K562 (cell line): ENCODE measurements around the gene THAP9. TPM values are rescaled to one million over a fixed set of nuclear protein-coding genes. Genes with fewer than 3 reads are reported as not detected.

Source experiments
- BCOR ChIP-seq: fragments of 450-650 bp; IDR thresholded peaks from 2 replicates; pipeline ENCODE4 v1.6.1; 2016
- CAMTA2 ChIP-seq: fragments of 250-450 bp; sonication (Bioruptor Pico); conservative IDR thresholded peaks from 2 replicates; pipeline ENCODE4 v1.5.1; 2022
- ETV1 ChIP-seq: fragments of 450-650 bp; conservative IDR thresholded peaks from 2 replicates; pipeline ENCODE4 v1.6.1; 2016; ENCODE audit warnings: missing genetic modification characterization, control low read depth, low read depth, missing compliant biosample characterization
- HMG20B ChIP-seq: fragments of 250-450 bp; sonication (Bioruptor Pico); IDR thresholded peaks from 2 replicates; pipeline ENCODE4 v1.5.0; 2021; ENCODE audit warnings: mild to moderate bottlenecking
- ILF3 ChIP-seq: fragments of 450-650 bp; IDR thresholded peaks from 2 replicates; pipeline ENCODE4 v1.6.1; 2018; ENCODE audit warnings: antibody characterized with exemption, mild to moderate bottlenecking, moderate library complexity, borderline replicate concordance
- MYBL2 ChIP-seq, 2 experiments: fragments of 450-650 bp in 1 of 2; sonication (generic) in 1 of 2; formaldehyde crosslinking in 1 of 2; IDR thresholded peaks; 2 replicates each; pipeline versions ENCODE4 v1.6.1 to v1.8.1; 2017 to 2022; ENCODE audit warnings: borderline replicate concordance in 1 of 2, inconsistent platforms in 1 of 2, low read depth in 1 of 2, mild to moderate bottlenecking in 1 of 2, missing genetic modification reagents in 1 of 2, moderate library complexity in 1 of 2
- PHB2 ChIP-seq: fragments of 450-650 bp; IDR thresholded peaks from 2 replicates; pipeline ENCODE4 v1.6.1; 2017; ENCODE audit warnings: low read depth
- RFX5 ChIP-seq: IDR thresholded peaks from 2 replicates; pipeline ENCODE4 v1.6.1; 2011; ENCODE audit warnings: low read depth, mild to moderate bottlenecking, improper control_type of control experiment, low read length
- SIN3B ChIP-seq: fragments of 450-650 bp; IDR thresholded peaks from 2 replicates; pipeline ENCODE4 v1.6.1; 2017; ENCODE audit warnings: low read depth, mild to moderate bottlenecking, moderate library complexity
- TFAM ChIP-seq: fragments of 250-450 bp; sonication (Bioruptor Pico); conservative IDR thresholded peaks from 2 replicates; pipeline ENCODE4 v1.5.0; 2021; ENCODE audit warnings: mild to moderate bottlenecking, moderate library complexity
- TGIF2 ChIP-seq: sonication (generic); formaldehyde crosslinking; IDR thresholded peaks from 2 replicates; pipeline ENCODE4 v1.8.1; 2022; ENCODE audit warnings: mild to moderate bottlenecking, missing genetic modification reagents, moderate library complexity
- XRCC5 ChIP-seq: fragments of 200-400 bp; formaldehyde crosslinking; IDR thresholded peaks from 2 replicates; pipeline ENCODE4 v1.6.1; 2017; ENCODE audit warnings: low read depth, mild to moderate bottlenecking, low read length
- ZNF12 ChIP-seq: sonication (generic); formaldehyde crosslinking; IDR thresholded peaks from 2 replicates; pipeline ENCODE4 v1.4.0; 2020; ENCODE audit warnings: mild to moderate bottlenecking, missing genetic modification reagents
- polyA plus RNA-seq, 8 experiments: library from polyadenylated mRNA; depleted of rRNA in 4 of 8; stranded (reverse) in 5 of 8; unstranded in 3 of 8; fragments of >200 nt; fragmentation: Nextera tagmentation in 2 of 8; fragmentation: Illumina TruSeq in 1 of 8; extraction: Ambion mirVana in 2 of 8; extraction: Trizol in 1 of 8; gene quantifications; 2 replicates each; pipeline versions ENCODE4 v1.2.1 to v1.2.3, GENCODE V29; 2011 to 2014; ENCODE audit warnings: inconsistent platforms in 1 of 8, missing spikeins in 1 of 8
- total RNA-seq, 7 experiments: library from RNA; depleted of rRNA in 6 of 7; stranded (reverse); fragments of >200 nt in 6 of 7; fragmentation: Illumina TruSeq in 2 of 7; extraction: Trizol in 2 of 7; gene quantifications; 2 replicates each; pipeline versions ENCODE4 v1.2.1 to v1.2.3, GENCODE V29; 2011 to 2021; ENCODE audit warnings: low replicate concordance in 1 of 7
- TF ChIP-seq, protein P1 (sequence below): IDR thresholded peaks from 3 replicates; pipeline ENCODE4 v1.6.1; 2011; ENCODE audit warnings: borderline replicate concordance, mild to moderate bottlenecking, moderate library complexity; ENCODE audit not compliant: insufficient read length; ENCODE audit errors: extremely low read depth
- TF ChIP-seq, protein P2 (sequence below): fragments of 250-450 bp; sonication (Bioruptor Pico); IDR thresholded peaks from 2 replicates; pipeline ENCODE4 v1.8.0; 2021; ENCODE audit warnings: borderline replicate concordance, mild to moderate bottlenecking, moderate library complexity; ENCODE audit not compliant: poor library complexity, severe bottlenecking
- TF ChIP-seq, protein P3 (sequence below): IDR thresholded peaks from 2 replicates; pipeline ENCODE4 v1.6.1; 2011; ENCODE audit not compliant: insufficient read length; ENCODE audit errors: extremely low read depth
- TF ChIP-seq, protein P4 (sequence below): fragments of 250-450 bp; sonication (Bioruptor Pico); IDR thresholded peaks from 2 replicates; pipeline ENCODE4 v1.4.0; 2020; ENCODE audit warnings: mild to moderate bottlenecking, moderate library complexity, borderline replicate concordance
- TF ChIP-seq, protein P5 (sequence below): fragments of 450-650 bp; IDR thresholded peaks from 2 replicates; pipeline ENCODE4 v1.6.1; 2016; ENCODE audit warnings: low read depth, mild to moderate bottlenecking, moderate library complexity
- TF ChIP-seq, protein P6 (sequence below): sonication (generic); formaldehyde crosslinking; IDR thresholded peaks from 2 replicates; pipeline ENCODE4 v1.8.0; 2022; ENCODE audit warnings: mild to moderate bottlenecking, missing genetic modification reagents

THAP9 gene
- total and polyA plus RNA-seq, 9 of the 15 experiments (the other 6 are each of a cell fraction or from before 2014, with no cell fraction given): 3.4 to 7.0 (median 5.4) TPM

DNA sequence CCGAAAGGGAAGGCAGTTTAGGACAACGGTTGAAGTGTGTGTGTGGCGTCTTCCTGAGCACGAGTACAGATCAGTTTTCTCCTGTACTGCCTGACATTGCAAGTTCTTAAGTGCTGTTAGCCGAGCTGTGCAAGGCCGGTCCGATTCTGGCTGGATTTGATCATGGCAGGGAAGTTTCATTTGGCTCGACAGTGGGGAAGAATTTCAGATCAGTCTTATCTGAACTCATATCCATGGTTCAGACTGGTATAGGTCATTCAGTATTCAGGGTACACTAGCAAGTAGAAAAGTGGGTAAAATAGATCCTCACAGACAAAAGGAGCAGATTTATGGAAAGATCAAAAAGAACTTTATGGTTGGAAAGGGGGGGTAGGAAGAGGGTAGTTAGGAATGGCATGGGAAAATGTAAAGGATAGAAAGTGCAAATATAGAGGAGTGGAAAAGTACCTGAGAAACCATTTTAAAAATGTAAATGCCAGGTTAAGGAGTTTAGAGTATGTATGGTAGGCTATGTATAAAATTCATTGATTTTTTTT, 716 bp downstream of the THAP9 start (continued):
- TF ChIP-seq, protein P1, sequence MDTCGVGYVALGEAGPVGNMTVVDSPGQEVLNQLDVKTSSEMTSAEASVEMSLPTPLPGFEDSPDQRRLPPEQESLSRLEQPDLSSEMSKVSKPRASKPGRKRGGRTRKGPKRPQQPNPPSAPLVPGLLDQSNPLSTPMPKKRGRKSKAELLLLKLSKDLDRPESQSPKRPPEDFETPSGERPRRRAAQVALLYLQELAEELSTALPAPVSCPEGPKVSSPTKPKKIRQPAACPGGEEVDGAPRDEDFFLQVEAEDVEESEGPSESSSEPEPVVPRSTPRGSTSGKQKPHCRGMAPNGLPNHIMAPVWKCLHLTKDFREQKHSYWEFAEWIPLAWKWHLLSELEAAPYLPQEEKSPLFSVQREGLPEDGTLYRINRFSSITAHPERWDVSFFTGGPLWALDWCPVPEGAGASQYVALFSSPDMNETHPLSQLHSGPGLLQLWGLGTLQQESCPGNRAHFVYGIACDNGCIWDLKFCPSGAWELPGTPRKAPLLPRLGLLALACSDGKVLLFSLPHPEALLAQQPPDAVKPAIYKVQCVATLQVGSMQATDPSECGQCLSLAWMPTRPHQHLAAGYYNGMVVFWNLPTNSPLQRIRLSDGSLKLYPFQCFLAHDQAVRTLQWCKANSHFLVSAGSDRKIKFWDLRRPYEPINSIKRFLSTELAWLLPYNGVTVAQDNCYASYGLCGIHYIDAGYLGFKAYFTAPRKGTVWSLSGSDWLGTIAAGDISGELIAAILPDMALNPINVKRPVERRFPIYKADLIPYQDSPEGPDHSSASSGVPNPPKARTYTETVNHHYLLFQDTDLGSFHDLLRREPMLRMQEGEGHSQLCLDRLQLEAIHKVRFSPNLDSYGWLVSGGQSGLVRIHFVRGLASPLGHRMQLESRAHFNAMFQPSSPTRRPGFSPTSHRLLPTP: no peak
- TF ChIP-seq, protein P2, sequence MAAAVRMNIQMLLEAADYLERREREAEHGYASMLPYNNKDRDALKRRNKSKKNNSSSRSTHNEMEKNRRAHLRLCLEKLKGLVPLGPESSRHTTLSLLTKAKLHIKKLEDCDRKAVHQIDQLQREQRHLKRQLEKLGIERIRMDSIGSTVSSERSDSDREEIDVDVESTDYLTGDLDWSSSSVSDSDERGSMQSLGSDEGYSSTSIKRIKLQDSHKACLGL (CRISPR knock-in tag): no peak
- TF ChIP-seq, protein P3, sequence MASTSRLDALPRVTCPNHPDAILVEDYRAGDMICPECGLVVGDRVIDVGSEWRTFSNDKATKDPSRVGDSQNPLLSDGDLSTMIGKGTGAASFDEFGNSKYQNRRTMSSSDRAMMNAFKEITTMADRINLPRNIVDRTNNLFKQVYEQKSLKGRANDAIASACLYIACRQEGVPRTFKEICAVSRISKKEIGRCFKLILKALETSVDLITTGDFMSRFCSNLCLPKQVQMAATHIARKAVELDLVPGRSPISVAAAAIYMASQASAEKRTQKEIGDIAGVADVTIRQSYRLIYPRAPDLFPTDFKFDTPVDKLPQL: no peak
- TF ChIP-seq ILF3 (no peak), SIN3B (no peak), PHB2 (no peak), ETV1 (tag) (no peak), HMG20B (CRISPR knock-in tag) (no peak), CAMTA2 (CRISPR knock-in tag) (no peak), TGIF2 (no peak), BCOR (peak; percentile 8; the same call in 1 of the 2 replicates), ZNF12 (no peak), TFAM (CRISPR knock-in tag) (no peak), XRCC5 (no peak), RFX5 (no peak), MYBL2 (IDR thresholded peaks at IDR 0.05; ENCODE audit: low read depth) (peak; percentile 91), MYBL2 (CRISPR knock-in tag; IDR thresholded peaks at IDR 0.05; ENCODE audit: borderline replicate concordance) (no peak)
- TF ChIP-seq, protein P4, sequence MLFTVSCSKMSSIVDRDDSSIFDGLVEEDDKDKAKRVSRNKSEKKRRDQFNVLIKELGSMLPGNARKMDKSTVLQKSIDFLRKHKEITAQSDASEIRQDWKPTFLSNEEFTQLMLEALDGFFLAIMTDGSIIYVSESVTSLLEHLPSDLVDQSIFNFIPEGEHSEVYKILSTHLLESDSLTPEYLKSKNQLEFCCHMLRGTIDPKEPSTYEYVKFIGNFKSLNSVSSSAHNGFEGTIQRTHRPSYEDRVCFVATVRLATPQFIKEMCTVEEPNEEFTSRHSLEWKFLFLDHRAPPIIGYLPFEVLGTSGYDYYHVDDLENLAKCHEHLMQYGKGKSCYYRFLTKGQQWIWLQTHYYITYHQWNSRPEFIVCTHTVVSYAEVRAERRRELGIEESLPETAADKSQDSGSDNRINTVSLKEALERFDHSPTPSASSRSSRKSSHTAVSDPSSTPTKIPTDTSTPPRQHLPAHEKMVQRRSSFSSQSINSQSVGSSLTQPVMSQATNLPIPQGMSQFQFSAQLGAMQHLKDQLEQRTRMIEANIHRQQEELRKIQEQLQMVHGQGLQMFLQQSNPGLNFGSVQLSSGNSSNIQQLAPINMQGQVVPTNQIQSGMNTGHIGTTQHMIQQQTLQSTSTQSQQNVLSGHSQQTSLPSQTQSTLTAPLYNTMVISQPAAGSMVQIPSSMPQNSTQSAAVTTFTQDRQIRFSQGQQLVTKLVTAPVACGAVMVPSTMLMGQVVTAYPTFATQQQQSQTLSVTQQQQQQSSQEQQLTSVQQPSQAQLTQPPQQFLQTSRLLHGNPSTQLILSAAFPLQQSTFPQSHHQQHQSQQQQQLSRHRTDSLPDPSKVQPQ (CRISPR knock-in tag): no peak
- TF ChIP-seq, protein P5, sequence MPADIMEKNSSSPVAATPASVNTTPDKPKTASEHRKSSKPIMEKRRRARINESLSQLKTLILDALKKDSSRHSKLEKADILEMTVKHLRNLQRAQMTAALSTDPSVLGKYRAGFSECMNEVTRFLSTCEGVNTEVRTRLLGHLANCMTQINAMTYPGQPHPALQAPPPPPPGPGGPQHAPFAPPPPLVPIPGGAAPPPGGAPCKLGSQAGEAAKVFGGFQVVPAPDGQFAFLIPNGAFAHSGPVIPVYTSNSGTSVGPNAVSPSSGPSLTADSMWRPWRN: no peak
- TF ChIP-seq, protein P6, sequence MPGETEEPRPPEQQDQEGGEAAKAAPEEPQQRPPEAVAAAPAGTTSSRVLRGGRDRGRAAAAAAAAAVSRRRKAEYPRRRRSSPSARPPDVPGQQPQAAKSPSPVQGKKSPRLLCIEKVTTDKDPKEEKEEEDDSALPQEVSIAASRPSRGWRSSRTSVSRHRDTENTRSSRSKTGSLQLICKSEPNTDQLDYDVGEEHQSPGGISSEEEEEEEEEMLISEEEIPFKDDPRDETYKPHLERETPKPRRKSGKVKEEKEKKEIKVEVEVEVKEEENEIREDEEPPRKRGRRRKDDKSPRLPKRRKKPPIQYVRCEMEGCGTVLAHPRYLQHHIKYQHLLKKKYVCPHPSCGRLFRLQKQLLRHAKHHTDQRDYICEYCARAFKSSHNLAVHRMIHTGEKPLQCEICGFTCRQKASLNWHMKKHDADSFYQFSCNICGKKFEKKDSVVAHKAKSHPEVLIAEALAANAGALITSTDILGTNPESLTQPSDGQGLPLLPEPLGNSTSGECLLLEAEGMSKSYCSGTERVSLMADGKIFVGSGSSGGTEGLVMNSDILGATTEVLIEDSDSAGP (CRISPR knock-in tag): peak; percentile 12; the same call in 1 of the 2 replicates
